Sigmoid colon (tissue), 3 donors: ENCODE results near the gene PCSK5.

ENCODE experiments used
- CTCF ChIP-seq, 4 experiments: fragments of 450-650 bp in 3 of 4; fragments of 200-600 bp in 1 of 4; IDR thresholded peaks; one replicate each; pipeline ENCODE4 v1.5.1; 2016 to 2019; ENCODE audit warnings: antibody characterized with exemption in 4 of 4, mild to moderate bottlenecking in 3 of 4, moderate library complexity in 2 of 4
- POLR2A ChIP-seq, 2 donors: fragments of 450-650 bp; IDR thresholded peaks; one replicate each; pipeline ENCODE4 v1.6.1; 2016; ENCODE audit warnings: antibody characterized with exemption in 2 of 2, mild to moderate bottlenecking in 2 of 2, moderate library complexity in 2 of 2

DNA sequence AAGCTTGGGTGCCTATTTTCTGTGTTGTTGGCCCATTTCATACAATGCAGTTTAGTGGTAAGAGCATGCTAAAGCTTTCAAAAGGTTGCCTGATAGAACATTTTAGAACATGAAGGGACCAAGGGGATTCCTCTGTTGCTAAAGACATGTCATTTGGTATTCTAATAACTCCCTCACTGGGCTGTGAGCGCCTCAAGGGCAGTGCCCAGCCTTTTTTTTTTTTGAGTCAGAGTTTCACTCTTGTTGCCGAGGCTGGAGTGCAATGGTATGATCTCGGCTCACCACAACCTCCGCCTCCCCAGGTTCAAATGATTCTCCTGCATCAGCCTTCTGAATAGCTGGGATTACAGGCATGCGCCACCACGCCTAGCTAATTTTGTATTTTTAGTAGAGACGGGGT lies 77.1 kb downstream of the PCSK5 start:
- TF ChIP-seq CTCF (IDR thresholded peaks at IDR 0.05) (no peak), POLR2A (IDR thresholded peaks at IDR 0.05) (no peak)
